Adipocyte (in vitro differentiated cells): ENCODE data around the gene SH2D7.

Experiments
- DNase-seq: peaks from one replicate; pipeline ENCODE4 v3.0.0-alpha.2; 2015; ENCODE audit warnings: low read depth
- H3K27me3 ChIP-seq: replicated peaks from 2 replicates; pipeline ENCODE4 v1.7.0; 2013; ENCODE audit warnings: mild to moderate bottlenecking, low read length, moderate library complexity; ENCODE audit not compliant: control insufficient read depth, insufficient read depth
- H3K36me3 ChIP-seq: 2 replicates; pipeline ENCODE4 v1.7.0; 2013; ENCODE audit warnings: low read length, mild to moderate bottlenecking, moderate library complexity; ENCODE audit not compliant: control insufficient read depth, insufficient read depth, severe bottlenecking
- H3K4me1 ChIP-seq: 2 replicates; pipeline ENCODE4 v1.7.0; 2013; ENCODE audit warnings: mild to moderate bottlenecking, low read length, moderate library complexity; ENCODE audit not compliant: control insufficient read depth, insufficient read depth
- H3K4me3 ChIP-seq: 2 replicates; pipeline ENCODE4 v1.7.0; 2013; ENCODE audit warnings: mild to moderate bottlenecking, low read length, moderate library complexity
- H3K9ac ChIP-seq: 2 replicates; pipeline ENCODE4 v1.7.0; 2013; ENCODE audit warnings: mild to moderate bottlenecking, low read length, moderate library complexity
- H3K9me3 ChIP-seq: 2 replicates; pipeline ENCODE4 v1.7.0; 2013; ENCODE audit warnings: mild to moderate bottlenecking, low read length, moderate library complexity; ENCODE audit not compliant: control insufficient read depth

SH2D7 gene

GRCh38 chr15:78052001-78052401, 40.4 kb upstream of the SH2D7 start:
- peaks cover 12% of the 10 kb centered on the region for H3K36me3 ChIP-seq
- H3K9ac ChIP-seq, result no peak overlapping the region
- H3K4me3 ChIP-seq, result no peak overlapping the region
- H3K27me3 ChIP-seq, result no peaks in the 10 kb centered on the region
- H3K9me3 ChIP-seq, result no peaks in the 10 kb centered on the region
- peaks cover 70% of the 10 kb centered on the region for H3K4me1 ChIP-seq
- DNase-seq, result no peak

GRCh38 chr15:78052545-78052944, 39.8 kb upstream of the SH2D7 start:
- no peak overlapping the region for H3K4me3 ChIP-seq
- no peak overlapping the region for H3K9ac ChIP-seq
- H3K4me1 ChIP-seq, result peaks cover 70% of the 10 kb centered on the region
- no peaks in the 10 kb centered on the region for H3K27me3 ChIP-seq
- no peaks in the 10 kb centered on the region for H3K9me3 ChIP-seq
- H3K36me3 ChIP-seq, result peaks cover 12% of the 10 kb centered on the region
- no peak for DNase-seq

GRCh38 chr15:78054518-78054917, 37.8 kb upstream of the SH2D7 start:
- H3K36me3 ChIP-seq, result peaks cover 12% of the 10 kb centered on the region
- no peak overlapping the region for H3K9ac ChIP-seq
- H3K27me3 ChIP-seq, result no peaks in the 10 kb centered on the region
- H3K4me1 ChIP-seq, result peaks cover 71% of the 10 kb centered on the region
- no peaks in the 10 kb centered on the region for H3K9me3 ChIP-seq
- DNase-seq, result no peak
- H3K4me3 ChIP-seq, result no peak overlapping the region

GRCh38 chr15:78054966-78055365, 37.4 kb upstream of the SH2D7 start:
- H3K9ac ChIP-seq, result no peak overlapping the region
- peaks cover 71% of the 10 kb centered on the region for H3K4me1 ChIP-seq
- peaks cover 12% of the 10 kb centered on the region for H3K36me3 ChIP-seq
- H3K27me3 ChIP-seq, result no peaks in the 10 kb centered on the region
- no peaks in the 10 kb centered on the region for H3K9me3 ChIP-seq
- no peak for DNase-seq
- no peak overlapping the region for H3K4me3 ChIP-seq

GRCh38 chr15:78055919-78056713, 36.2 kb upstream of the SH2D7 start:
- no peaks in the 10 kb centered on the region for H3K9me3 ChIP-seq
- H3K36me3 ChIP-seq, result peaks cover 12% of the 10 kb centered on the region
- no peak overlapping the region for H3K4me3 ChIP-seq
- H3K4me1 ChIP-seq, result peaks cover 60% of the 10 kb centered on the region
- no peaks in the 10 kb centered on the region for H3K27me3 ChIP-seq
- H3K9ac ChIP-seq, result peak overlapping the region; percentile 77
- no peak for DNase-seq

GRCh38 chr15:78056714-78057269, 35.6 kb upstream of the SH2D7 start:
- Histone ChIP-seq H3K9me3 (no peaks in the 10 kb centered on the region), H3K4me3 (peak overlapping the region; percentile 61), H3K36me3 (peaks cover 12% of the 10 kb centered on the region), H3K4me1 (peaks cover 62% of the 10 kb centered on the region), H3K9ac (peak overlapping the region; percentile 77), H3K27me3 (no peaks in the 10 kb centered on the region)
- no peak for DNase-seq

GRCh38 chr15:78057803-78058202, 34.6 kb upstream of the SH2D7 start:
- Histone ChIP-seq H3K9ac (peak overlapping the region; percentile 31), H3K4me1 (peaks cover 62% of the 10 kb centered on the region), H3K9me3 (no peaks in the 10 kb centered on the region), H3K27me3 (no peaks in the 10 kb centered on the region), H3K4me3 (no peak overlapping the region), H3K36me3 (peaks cover 8% of the 10 kb centered on the region)
- no peak for DNase-seq

- no peak for DNase-seq
- H3K4me1 ChIP-seq, result peaks cover 65% of the 10 kb centered on the region
- no peak overlapping the region for H3K9ac ChIP-seq
- peaks cover 4% of the 10 kb centered on the region for H3K36me3 ChIP-seq
- no peaks in the 10 kb centered on the region for H3K27me3 ChIP-seq
- H3K9me3 ChIP-seq, result no peaks in the 10 kb centered on the region
- no peak overlapping the region for H3K4me3 ChIP-seq
Measured at GRCh38 chr15:78058401-78058935, 33.9 kb upstream of the SH2D7 start.

GRCh38 chr15:78059110-78059839, 33.1 kb upstream of the SH2D7 start:
- peaks cover 73% of the 10 kb centered on the region for H3K4me1 ChIP-seq
- no peaks in the 10 kb centered on the region for H3K9me3 ChIP-seq
- no peak overlapping the region for H3K9ac ChIP-seq
- DNase-seq, result no peak
- no peaks in the 10 kb centered on the region for H3K36me3 ChIP-seq
- no peak overlapping the region for H3K4me3 ChIP-seq
- H3K27me3 ChIP-seq, result no peaks in the 10 kb centered on the region

GRCh38 chr15:78060232-78060631, 32.1 kb upstream of the SH2D7 start:
- H3K27me3 ChIP-seq, result no peaks in the 10 kb centered on the region
- DNase-seq, result no peak
- H3K36me3 ChIP-seq, result no peaks in the 10 kb centered on the region
- H3K9ac ChIP-seq, result no peak overlapping the region
- H3K4me1 ChIP-seq, result peaks cover 80% of the 10 kb centered on the region
- no peaks in the 10 kb centered on the region for H3K9me3 ChIP-seq
- no peak overlapping the region for H3K4me3 ChIP-seq

GRCh38 chr15:78061963-78062427, 30.4 kb upstream of the SH2D7 start:
- Histone ChIP-seq H3K4me3 (peak overlapping the region; percentile 74), H3K9me3 (no peaks in the 10 kb centered on the region), H3K9ac (peak overlapping the region; percentile 79), H3K4me1 (peaks cover 79% of the 10 kb centered on the region), H3K36me3 (no peaks in the 10 kb centered on the region), H3K27me3 (no peaks in the 10 kb centered on the region)
- DNase-seq, result peak; percentile 75
